Amygdala (tissue), 56 donors: Measurements from ENCODE around the gene KHK.

ENCODE experiments used
- DNase-seq, 56 donors: peaks; one replicate each; lab custom pipeline; 2025; lab: John Stamatoyannopoulos, UW

The KHK gene

GRCh38 chr2:27143285-27143684 lies 56.7 kb downstream of the KHK start:
- no peak for DNase-seq

GRCh38 chr2:27145682-27146081 lies 59.1 kb downstream of the KHK start:
- no peak for DNase-seq

GRCh38 chr2:27147935-27148334 lies 61.4 kb downstream of the KHK start:
- no peak for DNase-seq

GRCh38 chr2:27148801-27149439 lies 62.3 kb downstream of the KHK start, which contains the start of gene TCF23:
Gene TCF23, plus strand, starts transcription at chr2:27149004. Its CDS starts 130 bp downstream, at chr2:27149134.
- DNase-seq = no peak

GRCh38 chr2:27149570-27150405 lies 63.2 kb downstream of the KHK start:
- no peak for DNase-seq
